Gastroesophageal sphincter (tissue), 4 donors: Measurements from ENCODE around the gene SH3RF3. TPM values are rescaled to one million over a fixed set of nuclear protein-coding genes. Genes with fewer than 3 reads are reported as not detected.
A peak's percentile ranks its signal among the peaks of the same experiment; 100 is the strongest.

ENCODE experiments used
- ATAC-seq: fragments of 150-250 bp; one replicate; pipeline ENCODE4 v1.9.1; 2016; ENCODE audit warnings: mild to moderate bottlenecking, moderate library complexity
- H3K27ac ChIP-seq, 4 donors: fragments of 200-600 bp; sonication (generic) in 3 of 4; 1 replicate in 3 of 4; 2 replicates in 1 of 4; pipeline ENCODE4 v1.5.1; 2016 to 2019
- H3K27me3 ChIP-seq: fragments of 200-600 bp; sonication (generic); one replicate; pipeline ENCODE4 v1.5.1; 2019
- H3K36me3 ChIP-seq, 2 donors: fragments of 200-600 bp; sonication (generic); one replicate each; pipeline ENCODE4 v1.5.1; 2019; ENCODE audit warnings: control low read depth in 1 of 2
- H3K4me1 ChIP-seq, 3 donors: fragments of 200-600 bp; sonication (generic); 1 replicate in 2 of 3; 2 replicates in 1 of 3; pipeline ENCODE4 v1.5.1; 2016 to 2019; ENCODE audit warnings: control low read depth in 2 of 3
- H3K4me3 ChIP-seq, 2 donors: fragments of 200-600 bp; sonication (generic); one replicate each; pipeline ENCODE4 v1.5.1; 2019; ENCODE audit warnings: mild to moderate bottlenecking in 1 of 2, moderate library complexity in 1 of 2
- H3K9me3 ChIP-seq, 3 donors: fragments of 200-600 bp; sonication (generic); one replicate each; pipeline ENCODE4 v1.5.1; 2017 to 2019; ENCODE audit warnings: control low read depth in 2 of 3
- EP300 ChIP-seq: sonication (generic); formaldehyde crosslinking; IDR thresholded peaks from one replicate; pipeline ENCODE4 v1.6.1; 2017; ENCODE audit warnings: antibody characterized with exemption, mild to moderate bottlenecking
- POLR2A ChIP-seq, 2 donors: fragments of 450-650 bp; IDR thresholded peaks; one replicate each; pipeline ENCODE4 v1.6.1; 2017; ENCODE audit warnings: antibody characterized with exemption in 2 of 2, mild to moderate bottlenecking in 2 of 2, moderate library complexity in 1 of 2
- POLR2AphosphoS5 ChIP-seq: sonication (generic); formaldehyde crosslinking; IDR thresholded peaks from one replicate; pipeline ENCODE4 v1.6.1; 2017; ENCODE audit warnings: antibody characterized with exemption
- WGBS, 2 donors: methylation state at CpG; one replicate each; pipeline ENCODE4 v1.1.5; 2018; ENCODE audit warnings: low coverage in 1 of 2; 5-methylcytosine and 5-hydroxymethylcytosine counted together
- total RNA-seq, 4 donors: library from RNA; depleted of rRNA; stranded (reverse); fragments of >200 nt; gene quantifications; one replicate each; pipeline ENCODE4 v1.1.0, GENCODE V29; 2016
- TF ChIP-seq, protein P1 (sequence below), 4 experiments: fragments of 200-600 bp in 2 of 4; fragments of 450-650 bp in 2 of 4; sonication (generic) in 1 of 4; IDR thresholded peaks; one replicate each; pipeline ENCODE4 v1.5.1; 2017 to 2019; ENCODE audit warnings: antibody characterized with exemption in 4 of 4, mild to moderate bottlenecking in 2 of 4, moderate library complexity in 2 of 4

Gene SH3RF3
- total RNA-seq, 4 donors from 2014 or later: 10.1 to 15.8 (median 13.2) TPM

GRCh38 chr2:109528811-109529501, 400.0 kb downstream of the SH3RF3 start:
- peaks cover 0 to 8% (median 7%) of the 10 kb centered on the region in 3 donors for H3K4me1 ChIP-seq
- peak overlapping the region in 1 of 4 donors; percentile 48 for H3K27ac ChIP-seq
- no peak overlapping the region for H3K4me3 ChIP-seq
- H3K27me3 ChIP-seq: no peaks in the 10 kb centered on the region
- WGBS, 2 donors: 82 to 93% methylated on average over 3 to 9 of the region's 21 CpGs
- H3K36me3 ChIP-seq: no peaks in the 10 kb centered on the region
- peak; percentile 12 for ATAC-seq
- TF ChIP-seq POLR2A (IDR thresholded peaks at IDR 0.05): no peak
- TF ChIP-seq, protein P1, sequence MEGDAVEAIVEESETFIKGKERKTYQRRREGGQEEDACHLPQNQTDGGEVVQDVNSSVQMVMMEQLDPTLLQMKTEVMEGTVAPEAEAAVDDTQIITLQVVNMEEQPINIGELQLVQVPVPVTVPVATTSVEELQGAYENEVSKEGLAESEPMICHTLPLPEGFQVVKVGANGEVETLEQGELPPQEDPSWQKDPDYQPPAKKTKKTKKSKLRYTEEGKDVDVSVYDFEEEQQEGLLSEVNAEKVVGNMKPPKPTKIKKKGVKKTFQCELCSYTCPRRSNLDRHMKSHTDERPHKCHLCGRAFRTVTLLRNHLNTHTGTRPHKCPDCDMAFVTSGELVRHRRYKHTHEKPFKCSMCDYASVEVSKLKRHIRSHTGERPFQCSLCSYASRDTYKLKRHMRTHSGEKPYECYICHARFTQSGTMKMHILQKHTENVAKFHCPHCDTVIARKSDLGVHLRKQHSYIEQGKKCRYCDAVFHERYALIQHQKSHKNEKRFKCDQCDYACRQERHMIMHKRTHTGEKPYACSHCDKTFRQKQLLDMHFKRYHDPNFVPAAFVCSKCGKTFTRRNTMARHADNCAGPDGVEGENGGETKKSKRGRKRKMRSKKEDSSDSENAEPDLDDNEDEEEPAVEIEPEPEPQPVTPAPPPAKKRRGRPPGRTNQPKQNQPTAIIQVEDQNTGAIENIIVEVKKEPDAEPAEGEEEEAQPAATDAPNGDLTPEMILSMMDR (IDR thresholded peaks at IDR 0.05): no peak
- no peak for TF ChIP-seq POLR2AphosphoS5
- no peak for TF ChIP-seq EP300
- H3K9me3 ChIP-seq: no peaks in the 10 kb centered on the region

DNA sequence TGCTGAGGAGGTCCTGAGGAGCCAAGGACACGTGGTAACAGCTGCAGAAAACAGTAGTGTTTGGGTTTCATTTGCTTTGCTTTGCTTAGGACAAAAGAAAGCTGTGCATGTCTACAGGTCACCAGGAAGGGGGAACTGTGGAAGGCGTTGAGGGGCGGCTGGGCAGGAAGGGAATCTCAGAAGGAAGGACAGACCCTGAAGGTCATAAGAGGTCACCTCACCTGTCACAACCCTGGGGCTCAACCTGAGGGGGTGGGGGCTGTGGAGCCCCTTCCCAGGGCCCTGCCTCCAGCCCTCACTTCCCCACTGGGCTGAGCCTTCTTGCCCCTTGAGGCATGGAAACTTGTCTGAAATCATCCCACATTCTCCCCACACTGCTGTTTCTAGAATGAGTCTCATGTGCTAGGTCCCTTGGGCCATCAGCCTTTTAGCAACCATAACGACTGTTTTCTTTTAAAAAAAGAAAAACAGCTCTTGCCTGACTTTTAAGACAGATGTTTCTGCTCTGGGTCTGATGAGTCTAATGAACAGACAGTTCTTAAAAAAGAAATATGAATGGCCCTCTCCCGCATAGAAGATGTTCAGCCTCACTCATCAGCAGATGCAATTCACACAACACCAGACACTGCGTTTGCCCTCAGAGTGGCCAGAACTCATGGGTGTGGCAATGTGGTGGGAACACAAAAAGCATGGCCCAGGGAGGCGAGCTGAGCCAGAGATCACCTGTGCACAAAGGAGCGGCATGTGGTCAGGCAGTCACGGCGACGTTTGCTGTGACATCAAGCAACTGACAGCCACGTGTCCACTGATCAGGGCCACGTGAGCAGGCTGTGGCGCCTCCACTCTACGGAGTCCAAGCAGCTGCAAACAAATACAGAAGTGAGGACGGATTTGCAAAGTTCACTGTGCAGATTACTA, 400.8 kb downstream of the SH3RF3 start:
- WGBS, 2 donors: 57 to 71% methylated on average over 6 to 14 of the region's 16 CpGs
- no peaks in the 10 kb centered on the region for H3K9me3 ChIP-seq
- H3K27ac ChIP-seq: peak overlapping the region in 3 of 4 donors; percentile 9 to 48 (median 24)
- H3K36me3 ChIP-seq: no peaks in the 10 kb centered on the region
- peak; percentile 58 for ATAC-seq
- no peak overlapping the region for H3K4me3 ChIP-seq
- no peaks in the 10 kb centered on the region for H3K27me3 ChIP-seq
- TF ChIP-seq, protein P1 (IDR thresholded peaks at IDR 0.05): no peak
- TF ChIP-seq EP300 (no peak), POLR2A (IDR thresholded peaks at IDR 0.05) (no peak), POLR2AphosphoS5 (no peak)
- H3K4me1 ChIP-seq: peaks cover 0 to 8% (median 7%) of the 10 kb centered on the region in 3 donors

GRCh38 chr2:109530712-109531111, 401.7 kb downstream of the SH3RF3 start:
- no peaks in the 10 kb centered on the region for H3K9me3 ChIP-seq
- H3K36me3 ChIP-seq: no peaks in the 10 kb centered on the region
- WGBS, 2 donors: 73 to 80% methylated on average over 1 to 4 of the region's 6 CpGs
- H3K4me3 ChIP-seq: no peak overlapping the region
- no peak for ATAC-seq
- H3K4me1 ChIP-seq: peaks cover 0 to 8% (median 7%) of the 10 kb centered on the region in 3 donors
- no peaks in the 10 kb centered on the region for H3K27me3 ChIP-seq
- TF ChIP-seq, protein P1 (IDR thresholded peaks at IDR 0.05): no peak
- TF ChIP-seq EP300: no peak
- TF ChIP-seq POLR2A (IDR thresholded peaks at IDR 0.05): no peak
- no peak for TF ChIP-seq POLR2AphosphoS5
- peak overlapping the region in 1 of 4 donors; percentile 24 for H3K27ac ChIP-seq

GRCh38 chr2:109531221-109531620, 402.2 kb downstream of the SH3RF3 start:
- Histone ChIP-seq H3K4me1 (peaks cover 0 to 8% (median 7%) of the 10 kb centered on the region in 3 donors), H3K36me3 (no peaks in the 10 kb centered on the region), H3K4me3 (no peak overlapping the region), H3K27ac (no peak overlapping the region), H3K9me3 (no peaks in the 10 kb centered on the region), H3K27me3 (no peaks in the 10 kb centered on the region)
- no peak for TF ChIP-seq POLR2AphosphoS5
- TF ChIP-seq EP300: no peak
- TF ChIP-seq, protein P1 (IDR thresholded peaks at IDR 0.05): no peak
- no peak for TF ChIP-seq POLR2A (IDR thresholded peaks at IDR 0.05)
- 85 to 89% methylated on average over 2 to 3 of the region's 5 CpGs for WGBS, 2 donors
- no peak for ATAC-seq
